ENCODE data around the gene TBX1.
"Not testable (repeated sequence)": the region's sequence is repeated elsewhere in the genome, so short reads cannot be mapped to it uniquely, and the experiment has no call there.

Gene TBX1

DNA sequence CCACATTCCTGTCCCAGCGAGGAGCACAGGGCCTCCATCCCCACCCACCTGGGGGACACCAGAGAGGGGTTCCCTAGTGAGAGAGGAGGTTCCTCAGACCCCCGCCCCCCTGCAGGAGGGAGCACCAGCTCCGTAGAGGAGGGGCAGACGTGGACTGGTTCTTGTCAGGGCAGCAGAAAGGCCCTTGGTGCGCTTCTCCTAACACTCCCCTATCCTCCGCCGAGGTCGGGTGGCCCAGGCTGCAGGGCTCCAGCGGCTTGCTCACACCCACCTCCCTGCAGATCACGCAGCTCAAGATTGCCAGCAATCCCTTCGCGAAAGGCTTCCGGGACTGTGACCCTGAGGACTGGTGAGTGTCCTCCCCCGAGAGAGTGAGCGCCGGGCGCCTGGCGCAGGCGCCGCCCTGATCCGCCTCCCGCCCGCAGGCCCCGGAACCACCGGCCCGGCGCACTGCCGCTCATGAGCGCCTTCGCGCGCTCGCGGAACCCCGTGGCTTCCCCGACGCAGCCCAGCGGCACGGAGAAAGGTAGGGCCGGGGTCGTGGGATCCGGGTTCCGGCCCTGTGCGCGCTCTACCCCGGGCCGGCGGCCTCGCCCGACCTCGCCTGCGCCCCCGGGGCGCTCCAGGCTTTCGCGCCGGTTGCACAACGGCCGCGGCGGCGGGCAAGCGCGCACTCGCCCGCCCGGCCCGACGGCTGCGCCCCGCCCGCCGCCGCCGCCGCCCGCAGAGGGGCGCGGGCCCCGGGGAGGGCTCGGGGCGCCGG is 5.1 kb downstream of the TBX1 start:
- peak; percentile 42 to 51 for DNase-seq

DNA sequence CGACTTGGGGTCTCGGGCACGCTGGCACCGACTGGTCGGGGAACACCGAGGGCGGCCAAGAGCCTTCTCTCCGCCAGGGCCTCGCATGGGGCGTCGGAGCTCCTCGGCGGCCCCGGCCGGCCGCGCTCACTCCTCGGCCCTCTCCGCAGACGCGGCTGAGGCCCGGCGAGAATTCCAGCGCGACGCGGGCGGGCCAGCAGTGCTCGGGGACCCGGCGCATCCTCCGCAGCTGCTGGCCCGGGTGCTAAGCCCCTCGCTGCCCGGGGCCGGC is 5.6 kb downstream of the TBX1 start:
- peak in 1 of 2 experiments; percentile 29 for DNase-seq

DNA sequence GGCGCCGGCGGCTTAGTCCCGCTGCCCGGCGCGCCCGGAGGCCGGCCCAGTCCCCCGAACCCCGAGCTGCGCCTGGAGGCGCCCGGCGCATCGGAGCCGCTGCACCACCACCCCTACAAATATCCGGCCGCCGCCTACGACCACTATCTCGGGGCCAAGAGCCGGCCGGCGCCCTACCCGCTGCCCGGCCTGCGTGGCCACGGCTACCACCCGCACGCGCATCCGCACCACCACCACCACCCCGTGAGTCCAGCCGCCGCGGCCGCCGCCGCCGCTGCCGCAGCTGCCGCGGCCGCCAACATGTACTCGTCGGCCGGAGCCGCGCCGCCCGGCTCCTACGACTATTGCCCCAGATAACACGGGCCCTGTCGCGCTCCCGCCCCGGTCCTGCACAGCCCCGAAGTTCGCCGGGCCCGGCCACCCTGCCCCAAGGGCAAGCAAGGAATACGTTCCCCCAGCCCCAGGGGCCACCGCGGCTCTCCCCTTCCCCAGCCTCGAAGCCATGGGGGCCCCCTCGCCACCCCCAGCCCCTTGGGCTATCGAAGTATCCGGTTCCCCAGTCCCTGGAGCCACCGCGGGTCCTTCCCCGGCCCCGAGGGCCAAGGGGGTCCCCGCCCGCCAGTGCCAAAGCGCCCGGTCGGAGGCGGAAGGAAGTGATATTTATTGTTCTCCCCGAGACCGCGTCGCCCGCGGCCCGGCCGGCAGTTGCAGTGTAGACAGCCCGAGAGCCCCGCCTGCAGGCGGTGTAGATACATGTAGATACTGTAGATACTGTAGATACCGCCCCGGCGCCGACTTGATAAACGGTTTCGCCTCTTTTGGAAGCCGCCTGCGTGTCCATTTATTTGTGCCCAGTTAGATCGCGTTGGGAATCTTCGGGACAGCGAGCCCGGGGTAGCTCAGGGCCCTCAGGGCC is 6.2 kb downstream of the TBX1 start:
- peak; percentile 81 to 84 for DNase-seq

DNA sequence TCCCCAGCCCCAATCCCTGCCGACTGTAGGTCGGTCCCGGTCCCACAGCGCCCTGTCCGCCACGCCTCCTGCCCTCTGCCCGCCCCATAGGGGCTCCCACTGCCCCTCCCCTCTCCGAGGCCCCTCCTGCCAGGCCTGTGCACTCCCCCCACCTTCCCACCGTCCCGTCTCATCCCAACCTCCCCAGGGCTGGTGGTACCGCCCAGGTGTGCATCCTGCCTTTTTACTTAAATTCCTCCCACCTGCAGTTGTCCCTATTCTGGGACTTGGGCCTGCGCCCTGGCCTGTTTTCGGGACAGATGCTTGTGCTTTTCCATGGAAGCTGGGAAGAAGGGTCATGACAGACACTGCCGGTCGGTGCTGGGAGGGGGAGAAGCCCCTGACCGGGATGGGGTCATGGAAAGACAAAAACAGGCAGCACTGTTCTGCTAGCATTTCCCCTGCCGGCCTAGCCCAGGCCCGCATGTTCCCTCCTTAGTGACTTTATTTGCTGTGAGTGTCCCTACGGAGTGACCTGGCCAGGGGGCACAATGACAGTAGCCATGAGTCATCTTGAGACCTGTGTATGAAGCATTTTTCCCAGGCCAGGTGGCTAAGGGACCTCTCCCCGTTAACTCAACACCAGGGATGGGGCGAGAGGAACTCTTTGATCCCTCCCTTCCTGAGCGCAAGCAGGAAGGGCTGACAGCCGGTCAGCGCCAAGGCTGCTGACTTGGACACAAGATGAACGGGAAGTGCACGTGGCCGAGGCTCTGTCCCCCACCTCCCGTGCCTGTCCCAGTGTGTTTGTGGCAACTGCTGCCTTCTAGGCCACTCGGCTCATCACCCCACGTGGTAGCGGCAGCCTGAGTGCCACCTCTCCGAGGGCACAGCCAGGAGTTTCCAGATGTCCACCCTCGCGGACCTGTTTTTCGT is 7.1 kb downstream of the TBX1 start:
- DNase-seq: no peak

DNA sequence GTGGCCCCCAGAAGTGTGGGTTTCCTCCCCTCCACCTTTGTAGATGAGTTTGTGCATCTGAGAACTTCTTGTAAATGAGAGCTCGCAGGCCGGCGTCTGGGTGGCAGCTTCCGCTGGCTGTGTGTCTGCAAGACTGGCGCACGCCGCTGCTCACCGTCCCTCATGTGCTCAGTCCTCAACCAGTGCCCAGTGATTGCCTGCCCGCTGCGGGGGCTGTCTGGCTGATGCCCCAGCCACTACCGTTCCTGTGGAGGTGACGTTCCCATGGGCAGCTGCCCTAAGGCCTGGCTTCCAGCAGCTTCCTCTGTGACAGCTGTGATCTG is 8.8 kb downstream of the TBX1 start:
- no peak for DNase-seq

DNA sequence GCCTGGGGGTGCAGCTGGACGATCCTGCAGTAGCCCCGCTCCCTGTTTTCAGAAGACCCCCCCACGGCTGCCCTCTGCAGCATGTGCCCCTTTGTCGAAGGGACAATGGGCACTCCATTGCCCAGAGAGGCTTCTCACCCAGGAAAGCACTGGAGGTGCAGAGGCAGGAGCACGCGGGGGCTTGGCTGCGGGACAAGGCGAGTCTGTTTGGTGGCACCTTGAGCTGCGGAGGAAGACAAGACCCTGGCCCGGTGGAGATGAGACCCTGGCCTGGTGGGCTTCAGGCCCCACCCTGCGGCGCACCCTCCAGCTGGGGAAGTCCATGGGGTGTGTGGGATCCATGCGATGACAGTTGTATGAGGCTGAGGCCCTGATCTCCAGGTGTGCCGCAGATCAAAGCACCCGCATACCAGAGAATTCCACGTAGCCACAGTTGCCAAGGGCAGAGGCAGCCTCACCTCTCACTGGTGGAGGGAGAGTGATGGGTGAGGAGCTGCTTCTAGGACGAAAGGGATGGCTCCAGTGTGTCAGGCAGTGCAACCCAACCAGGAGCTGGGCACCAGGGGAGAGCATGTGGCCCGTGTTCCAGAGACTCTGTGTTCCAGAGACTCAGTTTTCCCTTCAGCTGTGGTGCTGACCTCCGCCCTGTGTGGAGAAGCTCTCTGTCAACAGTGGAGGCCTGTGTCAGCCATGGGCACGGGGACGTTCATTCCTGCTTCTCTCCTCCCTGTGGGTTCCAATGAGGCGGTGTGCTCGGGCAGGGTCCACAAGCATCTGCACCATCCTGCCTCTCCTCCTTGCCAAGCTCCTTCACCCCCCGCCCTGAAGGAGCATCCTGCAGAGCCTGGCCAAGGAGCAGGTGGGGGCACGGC is 10.0 kb downstream of the TBX1 start:
- DNase-seq: no peak

DNA sequence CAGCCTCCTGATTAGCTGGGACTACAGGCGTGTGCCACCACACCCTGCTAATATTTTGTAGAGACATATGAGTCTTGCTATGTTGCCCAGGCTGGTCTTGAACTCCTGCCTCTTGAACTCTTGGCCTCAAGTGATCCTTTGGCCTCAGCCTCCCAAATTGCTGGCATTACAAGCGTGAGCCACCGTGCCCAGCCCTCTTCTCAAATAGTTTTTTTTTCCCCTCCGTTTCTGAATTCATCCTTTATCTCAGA is 11.8 kb downstream of the TBX1 start:
- DNase-seq: no peak

DNA sequence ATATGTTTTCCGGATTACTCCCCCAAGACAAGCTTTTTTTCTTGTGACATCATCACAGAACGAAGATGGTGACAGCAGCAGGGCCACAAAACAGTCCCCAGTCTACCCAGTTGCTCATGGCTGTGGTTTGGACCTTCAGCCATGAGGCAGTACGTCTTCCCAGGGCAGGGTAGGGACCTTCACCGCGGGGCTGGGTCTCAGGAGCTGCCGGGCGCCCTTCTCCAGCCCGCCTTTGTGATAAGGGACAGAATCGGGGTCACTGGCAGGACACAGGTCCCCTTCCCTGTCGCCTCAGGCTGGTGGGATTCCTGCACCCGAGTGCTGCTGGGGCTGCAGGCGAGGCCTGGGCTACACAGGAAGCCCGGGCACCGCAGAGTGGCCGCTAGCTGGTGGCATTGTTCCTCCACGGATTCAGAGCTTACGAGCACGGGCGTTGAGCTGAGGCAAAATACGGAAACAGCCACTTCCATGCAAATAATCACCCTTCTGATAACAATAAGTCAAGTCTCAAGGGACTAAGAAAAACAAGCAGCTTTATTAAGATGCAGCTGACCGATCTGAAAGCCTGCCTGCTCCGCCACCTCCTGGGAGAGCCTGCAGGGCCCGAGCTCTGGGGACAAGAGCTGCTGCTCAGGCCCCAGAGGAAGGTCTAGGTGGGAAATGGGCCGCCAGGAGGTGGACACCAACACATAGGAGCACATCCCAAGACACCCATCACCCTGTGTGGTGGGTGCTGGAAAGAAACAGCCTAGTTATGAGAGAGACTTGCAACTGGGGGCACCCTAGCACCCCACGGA is 12.3 kb downstream of the TBX1 start:
- no peak for DNase-seq

DNA sequence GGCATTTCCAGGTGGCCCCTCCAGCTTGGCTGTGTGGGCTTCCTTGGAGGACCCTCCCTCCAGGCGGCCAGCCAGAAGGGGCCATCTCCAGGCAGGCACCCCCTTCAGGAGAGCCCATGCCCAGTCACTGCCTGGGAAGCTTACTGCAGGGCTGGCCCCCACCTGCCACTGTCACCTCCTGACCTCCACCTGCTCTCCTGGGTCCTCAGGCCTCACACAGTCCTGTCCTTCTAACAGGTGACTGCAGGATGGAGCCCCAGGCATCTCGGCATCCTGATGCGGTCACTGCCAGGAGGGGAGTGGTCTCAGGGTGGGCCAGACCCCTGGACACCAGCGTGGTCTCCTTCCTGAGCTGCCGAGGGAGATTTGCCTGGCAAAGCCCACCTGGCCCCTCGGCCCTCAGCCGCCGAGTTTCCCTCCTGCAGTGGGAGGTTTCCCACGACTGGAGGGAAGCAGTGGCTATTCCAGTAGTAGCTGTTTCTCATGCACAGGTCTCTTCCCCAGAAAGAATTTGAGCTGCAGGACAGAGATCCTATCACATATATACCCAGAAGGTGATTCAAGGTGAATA is 13.0 kb downstream of the TBX1 start:
- no peak for DNase-seq

DNA sequence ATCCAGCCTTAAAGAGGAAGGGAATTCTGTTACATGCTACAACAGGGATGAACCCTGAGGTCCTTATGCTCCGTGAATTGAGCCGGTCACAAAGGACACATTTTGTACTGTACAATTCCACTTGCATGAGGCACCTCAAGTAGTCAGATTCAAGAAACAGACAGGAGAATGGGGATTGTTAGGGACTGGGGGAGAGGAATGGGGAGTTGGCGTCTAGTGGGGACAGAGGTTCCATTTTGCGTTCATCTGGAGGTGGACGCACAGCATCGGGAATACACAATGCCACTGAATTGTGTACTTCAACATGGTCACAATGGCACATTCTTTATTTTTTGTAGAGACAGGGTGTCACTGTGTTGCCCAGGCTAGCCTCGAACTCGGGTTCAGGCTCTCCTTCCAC is 14.1 kb downstream of the TBX1 start:
- DNase-seq: no peak

DNA sequence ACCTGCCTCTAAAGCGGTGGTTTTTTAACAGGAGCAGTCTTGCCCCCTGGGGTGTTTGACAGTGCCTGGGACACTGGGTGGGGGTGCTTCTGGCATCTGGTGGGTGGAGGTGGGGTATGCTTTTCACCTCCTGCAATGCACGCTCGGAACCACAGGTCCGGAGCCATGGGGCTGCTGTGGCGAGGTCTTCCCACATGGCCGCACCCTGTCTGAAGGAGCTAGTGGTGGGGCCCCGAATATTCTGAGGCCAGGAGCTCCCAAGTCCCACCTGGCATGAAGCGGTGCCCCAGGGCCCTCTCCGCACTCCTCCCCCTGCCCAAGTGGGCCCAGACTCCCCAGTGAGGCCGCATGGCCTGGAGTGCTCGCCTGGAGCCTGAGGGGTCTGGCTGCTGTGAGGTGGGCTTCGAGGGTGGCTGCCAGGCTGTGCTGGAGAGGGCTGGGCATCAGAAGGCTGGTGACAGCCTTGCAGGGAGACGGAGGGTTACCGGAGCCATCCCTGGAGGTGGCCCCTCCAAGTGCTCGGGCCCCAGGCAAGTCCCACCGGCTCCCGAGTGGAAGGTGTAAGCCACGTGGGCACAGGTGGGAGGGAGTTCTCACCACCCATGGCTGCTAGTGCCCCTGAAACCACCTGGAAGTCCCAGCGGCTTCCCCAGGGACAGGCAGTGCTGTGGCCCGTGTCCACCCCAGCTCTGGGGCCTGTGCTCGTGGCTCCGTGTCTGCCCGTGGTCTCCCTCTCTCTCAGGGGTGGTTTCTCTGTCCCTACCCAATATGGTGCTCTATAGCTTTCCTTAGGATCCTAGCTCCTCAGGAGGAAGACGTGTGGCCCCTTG is 15.1 kb downstream of the TBX1 start:
- no peak for DNase-seq

DNA sequence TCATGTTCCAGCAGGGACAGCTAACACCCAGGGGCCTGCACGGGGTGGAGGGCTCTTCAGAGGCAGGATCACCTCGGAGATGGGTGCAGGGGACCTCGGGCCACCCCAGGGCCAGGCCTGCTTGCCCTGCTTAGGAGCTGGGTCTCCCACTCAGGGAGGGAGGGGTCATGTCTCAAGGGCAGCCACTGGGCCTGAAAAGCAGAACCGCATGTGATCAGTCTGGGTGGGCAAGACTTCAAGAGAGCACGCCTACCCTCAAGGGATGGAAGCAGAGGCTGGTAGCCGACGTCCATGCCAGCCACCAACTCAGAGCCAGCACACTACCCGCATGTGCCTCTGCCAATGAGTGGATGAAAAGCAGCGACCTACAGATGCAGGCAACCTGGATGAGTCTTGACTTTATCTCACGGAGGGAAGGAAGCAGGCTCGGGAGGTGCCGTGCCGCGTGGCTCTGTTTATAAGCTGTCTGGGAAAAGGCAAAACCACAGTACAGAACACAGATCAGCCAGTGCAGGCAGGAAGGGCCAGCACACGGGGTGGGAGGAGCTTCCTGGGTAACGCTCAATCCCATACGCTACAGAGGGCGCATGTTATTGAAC is 16.0 kb downstream of the TBX1 start:
- no peak for DNase-seq

DNA sequence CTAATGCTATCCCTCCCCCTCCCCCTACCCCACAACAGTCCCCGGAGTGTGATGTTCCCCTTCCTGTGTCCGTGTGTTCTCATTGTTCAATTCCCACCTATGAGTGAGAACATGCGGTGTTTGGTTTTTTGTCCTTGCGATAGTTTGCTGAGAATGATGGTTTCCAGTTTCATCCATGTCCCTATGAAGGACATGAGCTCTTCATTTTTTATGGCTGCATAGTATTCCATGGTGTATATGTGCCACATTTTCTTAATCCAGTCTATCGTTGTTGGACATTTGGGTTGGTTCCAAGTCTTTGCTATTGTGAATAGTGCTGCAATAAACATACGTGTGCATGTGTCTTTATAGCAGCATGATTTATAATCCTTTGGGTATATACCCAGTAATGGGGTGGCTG is 16.6 kb downstream of the TBX1 start:
- DNase-seq: not testable (repeated sequence)

DNA sequence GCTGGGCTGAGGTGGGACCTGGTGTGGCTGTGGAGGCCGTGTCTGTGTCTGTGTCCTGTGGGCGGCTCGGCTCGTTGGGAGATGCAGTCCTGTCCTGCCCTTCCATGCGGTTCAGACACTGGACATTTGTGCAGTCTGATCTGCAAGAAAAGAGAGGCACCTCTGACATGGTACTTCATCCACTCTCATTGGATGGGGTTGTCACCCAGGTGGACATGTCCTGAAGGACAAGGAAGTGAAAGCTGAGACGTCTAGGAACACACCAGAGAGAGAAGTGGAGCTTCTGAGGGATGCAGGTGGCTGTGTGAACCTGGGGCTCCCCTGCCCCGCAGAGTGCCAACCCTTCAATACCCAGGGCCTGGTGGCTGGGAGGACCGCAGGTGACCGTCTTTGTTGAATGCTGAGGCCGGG is 18.4 kb downstream of the TBX1 start:
- no peak for DNase-seq

DNA sequence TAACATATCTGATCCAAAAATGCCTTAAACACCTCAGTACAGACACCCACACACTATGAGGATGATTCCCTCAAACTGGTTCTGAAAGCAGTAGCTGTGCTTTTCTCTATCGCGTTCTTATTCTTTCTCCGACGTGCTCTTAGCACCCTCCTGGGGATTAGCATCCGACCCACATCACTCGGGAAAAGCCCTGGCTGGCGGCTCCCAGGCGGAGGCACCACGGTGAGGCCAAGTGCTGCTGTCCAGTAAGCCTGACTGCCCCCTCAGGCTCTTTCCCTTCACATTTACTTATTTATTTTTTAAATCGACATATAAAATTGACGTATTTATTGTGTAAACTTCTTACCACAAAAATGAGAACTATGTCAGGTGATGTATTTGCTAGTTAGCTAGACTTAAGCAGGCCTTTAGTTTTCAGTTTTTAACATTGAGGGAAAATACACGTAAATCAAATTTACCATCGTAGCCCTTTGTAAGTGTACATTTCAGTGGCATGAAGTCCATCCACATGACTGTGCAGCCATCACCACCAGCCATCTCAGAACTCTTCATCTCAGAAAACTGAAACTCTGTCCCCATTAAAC is 19.2 kb downstream of the TBX1 start:
- DNase-seq: no peak

DNA sequence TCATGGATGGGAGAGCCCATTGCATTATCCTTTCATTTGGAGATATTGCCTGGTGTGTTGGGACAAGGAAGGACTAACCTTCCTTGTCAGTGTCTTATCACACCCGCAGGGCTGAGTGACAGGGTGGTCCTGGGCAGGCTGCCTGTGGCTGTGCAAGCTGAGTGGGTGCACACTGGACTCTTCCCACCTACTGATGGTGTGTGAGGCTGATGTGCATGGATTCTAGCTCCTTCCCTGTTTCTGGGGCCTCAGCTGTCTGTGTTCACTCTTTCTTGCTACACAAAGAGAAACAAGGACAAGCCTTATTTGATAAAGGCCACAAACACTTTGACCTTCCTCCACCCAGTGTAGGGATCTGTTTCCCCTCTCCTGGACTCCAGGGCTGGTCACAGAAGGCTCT is 22.0 kb downstream of the TBX1 start:
- no peak for DNase-seq

DNA sequence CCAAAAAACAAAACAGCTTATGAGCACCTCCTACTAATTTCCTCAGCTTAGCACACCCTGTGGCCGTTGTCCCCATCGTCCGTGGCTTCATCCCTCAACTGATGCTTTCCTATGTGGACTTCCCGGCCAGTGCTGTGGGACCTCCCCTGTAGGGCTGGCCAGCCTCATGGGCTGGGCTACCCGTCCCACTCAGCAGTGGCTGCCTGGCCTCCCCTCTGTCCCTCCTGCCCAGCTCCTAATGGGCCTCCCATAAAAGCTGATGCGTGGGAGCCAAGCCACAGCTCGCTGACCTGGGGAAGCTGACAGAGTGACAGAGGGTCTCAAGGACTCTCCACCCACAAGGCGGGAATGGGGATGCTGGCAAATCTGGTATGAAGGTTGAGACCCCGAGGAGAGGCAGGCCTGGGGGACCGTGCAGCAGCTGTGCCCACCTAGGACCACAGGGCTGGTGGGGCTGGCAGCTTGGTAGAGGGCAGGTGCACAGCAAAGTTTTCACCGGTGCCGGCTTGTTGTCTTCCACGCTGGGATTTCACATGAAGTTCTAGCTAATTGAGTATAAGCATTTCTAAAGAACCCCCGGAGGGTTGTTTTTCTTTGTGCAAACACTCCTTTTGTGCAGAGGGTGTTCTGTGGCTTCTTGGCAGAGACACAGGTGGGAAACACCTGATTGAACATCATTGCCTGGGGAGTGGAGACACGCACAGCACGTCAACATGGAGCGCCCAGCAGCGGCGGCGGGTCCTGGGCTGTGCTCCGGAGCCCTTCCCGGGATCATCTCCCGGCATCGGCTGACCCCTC is 23.2 kb downstream of the TBX1 start:
- DNase-seq: no peak

DNA sequence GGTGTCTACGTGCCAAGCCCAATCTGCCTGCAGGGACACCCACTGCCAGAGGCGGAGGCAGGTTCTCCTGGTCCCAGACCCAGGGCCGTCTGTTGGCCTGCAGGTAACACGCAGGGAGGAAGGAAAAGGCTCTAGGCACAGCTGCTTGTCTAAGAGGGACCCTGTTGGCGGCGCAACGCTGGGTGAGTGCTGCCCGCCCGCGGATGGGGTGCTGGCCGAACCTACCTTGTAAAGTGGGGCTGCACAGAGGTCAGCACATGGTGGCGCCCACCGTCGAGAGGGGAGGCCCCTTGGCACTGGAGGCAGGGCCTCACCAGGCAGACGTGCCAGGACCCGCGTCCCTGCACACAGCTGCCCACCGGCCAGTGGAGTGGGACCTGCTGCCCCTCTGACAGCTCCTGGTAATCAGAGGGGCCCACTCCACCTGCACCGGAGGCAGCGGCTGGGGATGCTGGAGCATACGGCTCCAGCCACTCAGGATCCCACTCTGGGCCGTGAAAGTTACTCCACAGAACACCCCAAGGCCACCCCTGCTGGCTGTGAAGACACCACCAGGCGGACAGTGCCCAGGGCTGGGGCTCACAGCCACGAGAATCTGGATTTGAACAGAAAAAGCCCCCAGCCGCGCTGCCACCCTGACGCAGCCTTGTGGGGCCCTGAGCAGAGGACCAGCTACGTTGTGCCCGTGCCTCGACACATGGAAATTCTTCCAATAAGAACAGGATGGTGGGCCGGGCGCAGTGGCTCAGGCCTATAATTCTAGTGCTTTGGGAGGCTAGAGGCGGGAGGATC is 24.0 kb downstream of the TBX1 start:
- no peak for DNase-seq

Measured in AML-193 (cell line).